Mucosa of descending colon (tissue), 3 donors: Measurements from ENCODE around the gene WWP2. TPM values are rescaled to one million over a fixed set of nuclear protein-coding genes. Genes with fewer than 3 reads are reported as not detected.
A peak's percentile ranks its signal among the peaks of the same experiment; 100 is the strongest.
"Not testable (repeated sequence)": the region's sequence is repeated elsewhere in the genome, so short reads cannot be mapped to it uniquely, and the experiment has no call there.

Experiments
- ATAC-seq: fragments of 200-7000 bp; cut with Tn5 transposase; one replicate; pipeline ENCODE4 v1.9.1; 2020; ENCODE audit warnings: mild to moderate bottlenecking, moderate library complexity
- DNase-seq, 3 donors: peaks; one replicate each; pipeline ENCODE4 v3.0.0-alpha.2; 2020
- H3K36me3 ChIP-seq: fragments of 200-600 bp; one replicate; pipeline ENCODE4 v1.8.0; 2021; ENCODE audit warnings: low read depth, mild to moderate bottlenecking
- H3K4me1 ChIP-seq: fragments of 200-600 bp; one replicate; pipeline ENCODE4 v1.8.0; 2021; ENCODE audit warnings: low read depth, mild to moderate bottlenecking
- H3K4me3 ChIP-seq: fragments of 200-600 bp; one replicate; pipeline ENCODE4 v1.8.0; 2021; ENCODE audit warnings: mild to moderate bottlenecking
- H3K9me3 ChIP-seq: fragments of 200-600 bp; one replicate; pipeline ENCODE4 v1.8.0; 2021; ENCODE audit warnings: mild to moderate bottlenecking
- intact Hi-C, 2 donors: fragments of 100-400 bp; cut with DNase I in 1 of 2; cut with micrococcal nuclease in 1 of 2; formaldehyde crosslinking; loops; one replicate each; pipeline versions ENCODE4 v1.11.0 to v1.11.1; 2022; cut with DNase I, micrococcal nuclease
- total RNA-seq, 3 donors: library from RNA; stranded (reverse); fragmentation: NEBNext Ultra II Directional in 2 of 3; extraction: Animal tissue kit (Norgen Biotek cat#: 25700) in 2 of 3; gene quantifications; one replicate each; pipeline versions ENCODE4 v1.2.1 to v1.2.4, GENCODE V29; 2021 to 2023
- TF ChIP-seq, protein P1 (sequence below): fragments of 200-600 bp; IDR thresholded peaks from one replicate; pipeline ENCODE4 v1.8.0; 2022; ENCODE audit warnings: antibody characterized with exemption, mild to moderate bottlenecking
- donor health status: DM: no; HTN: no; CAD: no; lungs with moderate emphysema.
- donor health status: DM: no; HTN: no; CAD: no.
- donor health status: DM: no; HTN: yes; CAD: no.

The WWP2 gene
- total RNA-seq, 3 donors from 2014 or later: 70.2 to 110 (median 94.2) TPM

DNA sequence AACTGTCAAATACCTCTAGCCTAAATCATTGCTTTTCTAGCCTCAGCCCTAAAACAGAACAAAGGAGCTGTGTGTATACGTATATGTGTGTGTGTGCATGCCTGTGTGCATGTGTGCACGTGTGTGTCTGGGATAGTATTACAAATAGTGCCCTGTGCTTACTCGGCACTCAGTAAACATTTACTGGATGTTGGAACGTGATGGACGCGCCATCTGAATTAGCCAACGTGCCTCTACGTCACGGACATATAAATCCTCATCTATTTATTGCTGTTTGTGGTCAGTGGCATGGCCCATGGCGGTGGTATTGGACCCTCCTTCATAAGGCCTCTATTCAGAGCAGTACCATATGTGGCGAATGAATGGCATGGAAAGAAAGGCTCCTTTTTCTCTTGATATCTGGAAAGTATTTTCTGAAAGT, 37.5 kb downstream of the WWP2 start:
- DNase-seq (no peak), ATAC-seq (no peak)
- Histone ChIP-seq H3K9me3 (no peaks in the 10 kb centered on the region), H3K4me3 (no peak overlapping the region), H3K36me3 (no peaks in the 10 kb centered on the region), H3K4me1 (no peaks in the 10 kb centered on the region)
- TF ChIP-seq, protein P1, sequence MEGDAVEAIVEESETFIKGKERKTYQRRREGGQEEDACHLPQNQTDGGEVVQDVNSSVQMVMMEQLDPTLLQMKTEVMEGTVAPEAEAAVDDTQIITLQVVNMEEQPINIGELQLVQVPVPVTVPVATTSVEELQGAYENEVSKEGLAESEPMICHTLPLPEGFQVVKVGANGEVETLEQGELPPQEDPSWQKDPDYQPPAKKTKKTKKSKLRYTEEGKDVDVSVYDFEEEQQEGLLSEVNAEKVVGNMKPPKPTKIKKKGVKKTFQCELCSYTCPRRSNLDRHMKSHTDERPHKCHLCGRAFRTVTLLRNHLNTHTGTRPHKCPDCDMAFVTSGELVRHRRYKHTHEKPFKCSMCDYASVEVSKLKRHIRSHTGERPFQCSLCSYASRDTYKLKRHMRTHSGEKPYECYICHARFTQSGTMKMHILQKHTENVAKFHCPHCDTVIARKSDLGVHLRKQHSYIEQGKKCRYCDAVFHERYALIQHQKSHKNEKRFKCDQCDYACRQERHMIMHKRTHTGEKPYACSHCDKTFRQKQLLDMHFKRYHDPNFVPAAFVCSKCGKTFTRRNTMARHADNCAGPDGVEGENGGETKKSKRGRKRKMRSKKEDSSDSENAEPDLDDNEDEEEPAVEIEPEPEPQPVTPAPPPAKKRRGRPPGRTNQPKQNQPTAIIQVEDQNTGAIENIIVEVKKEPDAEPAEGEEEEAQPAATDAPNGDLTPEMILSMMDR: no peak
- intact Hi-C loops: loop anchor here in 1 of 2 donors (5.0 kb wide), 1 partner anchor 128 kb away; no protein-coding TSS in a partner anchor

DNA sequence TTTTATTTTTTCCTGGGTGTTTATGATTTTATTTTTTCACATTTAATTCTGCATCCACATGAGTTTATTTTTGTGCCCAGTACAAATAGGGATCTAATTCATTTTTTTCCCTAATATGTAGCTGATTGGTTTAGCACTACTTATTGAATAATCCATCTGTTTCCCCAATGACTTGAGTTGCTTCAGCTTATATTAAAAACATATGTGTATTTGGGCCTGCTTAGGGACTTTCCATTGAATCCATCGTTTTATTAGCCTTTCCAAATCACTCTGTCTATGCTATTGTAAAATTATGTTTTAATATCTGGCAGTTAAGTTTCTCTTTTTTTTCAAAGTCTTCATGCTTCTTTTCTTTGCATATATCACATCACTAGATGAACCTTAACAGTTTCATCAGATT, 42.2 kb downstream of the WWP2 start:
- Histone ChIP-seq H3K36me3 (no peaks in the 10 kb centered on the region), H3K9me3 (no peaks in the 10 kb centered on the region), H3K4me3 (no peak overlapping the region), H3K4me1 (no peaks in the 10 kb centered on the region)
- intact Hi-C loops: no loop called here
- no peak for DNase-seq
- ATAC-seq: no peak
- TF ChIP-seq, protein P1: no peak

DNA sequence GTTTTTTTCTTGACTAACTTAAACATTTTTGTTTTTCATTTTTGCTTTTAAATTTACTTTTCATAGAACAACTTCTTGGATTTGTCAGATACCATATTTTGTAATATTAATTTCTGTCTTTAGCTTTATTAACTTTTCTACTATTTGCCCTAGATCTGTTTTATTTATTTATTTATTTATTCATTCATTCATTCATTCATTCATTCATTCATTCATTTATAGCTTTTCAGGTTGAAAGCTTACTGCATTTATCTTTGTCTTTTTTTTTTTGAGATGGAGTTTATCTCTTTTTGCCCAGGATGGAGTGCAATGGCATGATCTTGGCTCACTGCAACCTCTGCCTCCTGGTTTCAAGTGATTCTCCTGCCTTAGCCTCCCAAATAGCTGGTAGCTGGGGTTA, 44.6 kb downstream of the WWP2 start:
- DNase-seq, H3K4me1 ChIP-seq, H3K9me3 ChIP-seq, intact Hi-C loops, H3K4me3 ChIP-seq, ATAC-seq, H3K36me3 ChIP-seq: not testable (repeated sequence)

DNA sequence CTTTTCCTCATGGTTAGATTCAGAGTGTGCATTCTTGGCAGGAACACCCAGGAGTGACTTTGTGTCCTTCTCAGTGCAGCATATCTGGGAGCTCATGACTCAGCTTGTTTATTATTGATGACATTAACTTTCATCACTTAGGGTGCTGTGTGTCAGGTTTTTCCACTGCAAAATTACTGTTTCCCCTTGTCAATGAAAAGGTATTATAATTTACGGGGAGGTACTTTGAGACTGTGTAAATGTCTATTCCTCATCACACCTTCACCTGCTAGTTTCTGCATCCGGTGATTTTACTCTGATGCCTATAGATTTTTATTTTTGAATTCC, 50.5 kb downstream of the WWP2 start:
- DNase-seq (no peak), ATAC-seq (no peak)
- TF ChIP-seq, protein P1: no peak
- intact Hi-C loops: no loop called here
- H3K36me3 ChIP-seq: no peaks in the 10 kb centered on the region
- H3K4me1 ChIP-seq: no peaks in the 10 kb centered on the region
- no peak overlapping the region for H3K4me3 ChIP-seq
- H3K9me3 ChIP-seq: no peaks in the 10 kb centered on the region

DNA sequence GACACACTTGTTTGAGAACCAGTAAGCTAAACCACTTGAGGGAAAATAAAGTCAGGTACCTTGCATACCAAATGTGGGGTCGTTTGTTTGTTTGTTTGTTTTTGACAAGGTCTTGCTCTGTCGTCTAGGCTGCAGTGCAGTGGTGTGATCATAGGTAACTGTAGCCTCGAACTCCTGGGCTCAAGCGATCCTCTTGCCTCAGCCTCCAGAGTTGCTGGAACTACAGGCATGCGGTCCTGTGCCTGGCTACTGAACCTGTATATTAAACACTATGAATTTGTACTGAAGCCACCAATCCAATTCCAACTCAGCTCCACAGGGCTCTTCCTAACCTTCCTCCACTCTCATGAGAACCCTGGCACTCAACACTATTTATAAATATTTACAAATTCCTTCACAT, 51.9 kb downstream of the WWP2 start:
- Histone ChIP-seq H3K4me1 (no peaks in the 10 kb centered on the region), H3K4me3 (no peak overlapping the region), H3K9me3 (no peaks in the 10 kb centered on the region), H3K36me3 (no peaks in the 10 kb centered on the region)
- no peak for DNase-seq
- TF ChIP-seq, protein P1: no peak
- intact Hi-C loops: no loop called here
- ATAC-seq: no peak

DNA sequence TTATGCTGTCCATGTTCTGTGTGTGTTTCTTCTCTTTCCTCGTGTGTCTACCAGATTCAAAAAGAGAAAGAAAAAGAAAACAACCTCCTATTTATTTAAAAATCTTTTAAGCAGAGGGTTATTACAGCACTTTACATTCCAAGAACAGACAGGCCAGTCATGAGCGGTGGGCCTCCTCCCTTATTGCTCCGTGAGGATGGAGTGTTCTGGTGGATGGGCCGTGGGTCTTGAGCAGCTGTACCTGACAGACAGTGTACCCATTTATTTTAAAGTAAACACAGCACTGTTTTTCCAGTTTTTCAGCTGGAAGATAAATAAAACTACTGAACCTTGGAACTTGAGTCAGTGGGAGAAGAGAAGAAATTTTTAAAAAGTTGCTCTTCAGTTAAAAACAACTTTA, 52.4 kb downstream of the WWP2 start:
- no peak overlapping the region for H3K4me3 ChIP-seq
- ATAC-seq (peak; percentile 47), DNase-seq (no peak)
- no peaks in the 10 kb centered on the region for H3K9me3 ChIP-seq
- no peaks in the 10 kb centered on the region for H3K36me3 ChIP-seq
- TF ChIP-seq, protein P1: no peak
- H3K4me1 ChIP-seq: no peaks in the 10 kb centered on the region
- intact Hi-C loops: no loop called here

DNA sequence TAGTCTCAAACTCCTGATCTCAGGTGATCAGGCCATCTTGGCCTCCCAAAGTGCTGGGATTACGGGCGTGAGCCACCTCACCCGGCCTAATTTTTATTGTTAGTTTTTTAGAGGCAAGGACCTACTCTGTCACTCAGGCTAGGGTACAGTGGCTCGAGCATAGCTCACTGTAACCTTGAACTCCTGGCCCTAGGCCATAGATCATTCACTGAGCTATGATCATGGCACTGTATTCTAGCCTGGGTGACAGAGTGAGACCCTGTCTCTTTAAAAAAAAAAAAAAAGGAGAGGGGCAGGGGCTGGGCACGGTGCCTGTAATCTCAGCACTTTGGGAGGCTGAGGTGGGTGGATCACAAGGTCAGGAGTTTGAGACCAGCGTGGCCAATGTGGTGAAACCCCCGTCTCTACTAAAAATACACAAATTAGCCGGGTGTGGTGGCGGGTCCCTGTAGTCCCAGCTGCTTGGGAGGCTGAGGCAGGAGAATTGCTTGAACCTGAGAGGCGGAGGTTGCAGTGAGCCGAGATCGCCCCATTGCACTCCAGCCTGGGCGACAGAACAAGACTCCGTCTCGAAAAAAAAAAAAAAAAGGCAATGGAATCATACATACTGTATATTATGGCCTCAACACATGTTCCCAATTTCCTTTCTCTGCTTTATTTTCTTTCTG, 53.2 kb downstream of the WWP2 start:
- not testable (repeated sequence) for ATAC-seq, H3K36me3 ChIP-seq

More for the DNA sequence above, 53.2 kb downstream of the WWP2 start:
- H3K4me3 ChIP-seq, H3K4me1 ChIP-seq, H3K9me3 ChIP-seq, intact Hi-C loops, DNase-seq: not testable (repeated sequence)
